Loucy (cell line): ENCODE results near the gene AGAP1.

Experiments used
- H2AFZ ChIP-seq: fragments of 200-600 bp; sonication (generic); 2 replicates; pipeline ENCODE4 v1.6.0; 2016; ENCODE audit warnings: antibody characterized with exemption, mild to moderate bottlenecking, low read length, moderate library complexity
- H3F3A ChIP-seq: fragments of 200-600 bp; 2 replicates; pipeline ENCODE4 v1.6.0; 2016; ENCODE audit warnings: antibody characterized with exemption, low read depth, mild to moderate bottlenecking
- H3K27me3 ChIP-seq: fragments of 200-600 bp; sonication (generic); 2 replicates; pipeline ENCODE4 v1.6.1; 2014; ENCODE audit warnings: low read length, mild to moderate bottlenecking; ENCODE audit not compliant: insufficient read depth, poor library complexity, severe bottlenecking
- H3K36me3 ChIP-seq: fragments of 200-600 bp; sonication (generic); 2 replicates; pipeline ENCODE4 v1.6.1; 2016; ENCODE audit warnings: low read length; ENCODE audit not compliant: insufficient read depth
- H3K4me1 ChIP-seq: fragments of 200-600 bp; sonication (generic); 2 replicates; pipeline ENCODE4 v1.5.1; 2014; ENCODE audit warnings: low read length, mild to moderate bottlenecking; ENCODE audit not compliant: insufficient read depth, poor library complexity, severe bottlenecking
- H3K4me2 ChIP-seq: fragments of 200-600 bp; sonication (generic); 2 replicates; pipeline ENCODE4 v1.6.0; 2014; ENCODE audit warnings: antibody characterized with exemption, low read length, low read depth, mild to moderate bottlenecking; ENCODE audit not compliant: poor library complexity, severe bottlenecking
- H3K4me3 ChIP-seq: fragments of 200-600 bp; sonication (generic); 2 replicates; pipeline ENCODE4 v1.5.1; 2014; ENCODE audit warnings: low read length, mild to moderate bottlenecking, mixed read lengths; ENCODE audit not compliant: poor library complexity, severe bottlenecking
- H3K79me2 ChIP-seq: fragments of 200-600 bp; sonication (generic); 2 replicates; pipeline ENCODE4 v1.6.1; 2014; ENCODE audit warnings: low read length; ENCODE audit not compliant: insufficient read depth
- H3K9ac ChIP-seq: fragments of 200-600 bp; sonication (generic); 2 replicates; pipeline ENCODE4 v1.6.0; 2014; ENCODE audit warnings: mild to moderate bottlenecking, low read depth, low read length, moderate library complexity; ENCODE audit not compliant: poor library complexity, severe bottlenecking
- H3K9me2 ChIP-seq: fragments of 200-600 bp; sonication (generic); replicated peaks from 2 replicates; pipeline ENCODE4 v1.6.1; 2016; ENCODE audit warnings: low read depth, low read length, mixed read lengths
- H3K9me3 ChIP-seq: fragments of 200-600 bp; sonication (generic); 2 replicates; pipeline ENCODE4 v1.6.1; 2014; ENCODE audit warnings: mild to moderate bottlenecking, antibody characterized with exemption, low read length, low read depth; ENCODE audit not compliant: insufficient read depth
- H4K20me1 ChIP-seq: fragments of 200-600 bp; sonication (generic); 2 replicates; pipeline ENCODE4 v1.6.0; 2014; ENCODE audit warnings: antibody characterized with exemption, low read length, mild to moderate bottlenecking; ENCODE audit not compliant: insufficient read depth, poor library complexity, severe bottlenecking
- EZH2phosphoT487 ChIP-seq: fragments of 200-600 bp; IDR thresholded peaks from 2 replicates; pipeline ENCODE4 v1.6.1; 2018; ENCODE audit warnings: antibody characterized with exemption, mild to moderate bottlenecking, moderate library complexity, borderline replicate concordance
- TF ChIP-seq, protein P1 (sequence below): fragments of 200-600 bp; sonication (generic); conservative IDR thresholded peaks from 2 replicates; pipeline ENCODE4 v1.5.1; 2014; ENCODE audit warnings: mild to moderate bottlenecking, antibody characterized with exemption, low read length

Gene AGAP1

DNA sequence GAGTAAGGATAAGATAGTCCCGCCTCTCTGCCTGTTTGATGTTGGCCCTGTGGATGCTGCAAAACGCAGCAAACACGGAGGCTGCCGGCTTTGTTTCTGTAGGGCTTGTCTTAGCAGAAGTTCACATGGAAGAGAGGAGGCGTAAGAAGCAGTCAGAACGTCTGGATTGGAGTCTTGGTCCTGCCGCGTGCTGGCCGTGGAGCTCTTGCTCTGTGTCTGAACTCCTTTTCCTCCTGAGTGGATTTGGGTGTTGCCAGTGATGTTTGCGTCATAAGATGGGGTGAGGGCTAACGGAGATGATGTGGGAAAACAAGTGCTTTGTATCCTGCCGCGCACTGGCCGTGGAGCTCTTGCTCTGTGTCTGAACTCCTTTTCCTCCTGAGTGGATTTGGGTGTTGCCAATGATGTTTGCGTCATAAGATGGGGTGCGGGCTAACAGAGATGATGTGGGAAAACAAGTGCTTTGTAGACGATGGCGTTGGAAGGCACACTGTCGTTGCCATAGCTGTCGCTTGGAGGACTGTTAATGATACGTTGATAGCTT lies 240.9 kb downstream of the AGAP1 start:
- TF ChIP-seq, protein P1, sequence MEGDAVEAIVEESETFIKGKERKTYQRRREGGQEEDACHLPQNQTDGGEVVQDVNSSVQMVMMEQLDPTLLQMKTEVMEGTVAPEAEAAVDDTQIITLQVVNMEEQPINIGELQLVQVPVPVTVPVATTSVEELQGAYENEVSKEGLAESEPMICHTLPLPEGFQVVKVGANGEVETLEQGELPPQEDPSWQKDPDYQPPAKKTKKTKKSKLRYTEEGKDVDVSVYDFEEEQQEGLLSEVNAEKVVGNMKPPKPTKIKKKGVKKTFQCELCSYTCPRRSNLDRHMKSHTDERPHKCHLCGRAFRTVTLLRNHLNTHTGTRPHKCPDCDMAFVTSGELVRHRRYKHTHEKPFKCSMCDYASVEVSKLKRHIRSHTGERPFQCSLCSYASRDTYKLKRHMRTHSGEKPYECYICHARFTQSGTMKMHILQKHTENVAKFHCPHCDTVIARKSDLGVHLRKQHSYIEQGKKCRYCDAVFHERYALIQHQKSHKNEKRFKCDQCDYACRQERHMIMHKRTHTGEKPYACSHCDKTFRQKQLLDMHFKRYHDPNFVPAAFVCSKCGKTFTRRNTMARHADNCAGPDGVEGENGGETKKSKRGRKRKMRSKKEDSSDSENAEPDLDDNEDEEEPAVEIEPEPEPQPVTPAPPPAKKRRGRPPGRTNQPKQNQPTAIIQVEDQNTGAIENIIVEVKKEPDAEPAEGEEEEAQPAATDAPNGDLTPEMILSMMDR, result no peak
- no peak for TF ChIP-seq EZH2phosphoT487
- Histone ChIP-seq H3K27me3 (no peaks in the 10 kb centered on the region), H3K79me2 (no peaks in the 10 kb centered on the region), H3K9ac (no peak overlapping the region), H2AFZ (no peak overlapping the region), H3K4me1 (no peaks in the 10 kb centered on the region), H3K4me3 (no peak overlapping the region), H3K9me2 (no peaks in the 10 kb centered on the region), H3K9me3 (no peaks in the 10 kb centered on the region), H4K20me1 (no peaks in the 10 kb centered on the region), H3F3A (no peaks in the 10 kb centered on the region), H3K36me3 (no peaks in the 10 kb centered on the region), H3K4me2 (no peak overlapping the region)

DNA sequence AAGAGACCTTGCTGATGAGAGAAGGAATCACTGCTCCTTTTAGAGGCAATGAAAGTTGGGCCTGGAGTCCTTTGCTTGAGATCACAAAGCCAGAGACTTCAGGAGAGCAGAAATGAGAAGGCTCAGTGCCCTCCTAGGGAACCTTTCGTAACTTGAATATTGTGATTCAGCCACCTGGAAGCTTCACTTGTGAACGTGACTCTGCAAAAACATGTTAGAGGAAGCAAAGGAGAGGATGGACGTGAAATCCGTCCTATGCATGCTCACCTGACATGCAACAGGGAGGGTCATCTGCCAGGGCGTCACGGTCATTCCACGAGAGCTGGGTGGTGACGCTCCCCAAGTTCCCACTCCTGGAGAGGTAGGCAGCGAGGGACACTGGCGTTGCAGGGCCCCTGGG lies 243.6 kb downstream of the AGAP1 start:
- Histone ChIP-seq H2AFZ (no peak overlapping the region), H3K36me3 (peaks cover 3% of the 10 kb centered on the region; the same call in 1 of the 2 replicates), H3K27me3 (no peaks in the 10 kb centered on the region), H3K4me2 (no peak overlapping the region), H3K9me2 (no peaks in the 10 kb centered on the region), H3K4me1 (no peaks in the 10 kb centered on the region), H3F3A (no peaks in the 10 kb centered on the region), H4K20me1 (no peaks in the 10 kb centered on the region), H3K9ac (no peak overlapping the region), H3K4me3 (no peak overlapping the region), H3K79me2 (no peaks in the 10 kb centered on the region), H3K9me3 (no peaks in the 10 kb centered on the region)
- no peak for TF ChIP-seq EZH2phosphoT487
- TF ChIP-seq, protein P1, result no peak

DNA sequence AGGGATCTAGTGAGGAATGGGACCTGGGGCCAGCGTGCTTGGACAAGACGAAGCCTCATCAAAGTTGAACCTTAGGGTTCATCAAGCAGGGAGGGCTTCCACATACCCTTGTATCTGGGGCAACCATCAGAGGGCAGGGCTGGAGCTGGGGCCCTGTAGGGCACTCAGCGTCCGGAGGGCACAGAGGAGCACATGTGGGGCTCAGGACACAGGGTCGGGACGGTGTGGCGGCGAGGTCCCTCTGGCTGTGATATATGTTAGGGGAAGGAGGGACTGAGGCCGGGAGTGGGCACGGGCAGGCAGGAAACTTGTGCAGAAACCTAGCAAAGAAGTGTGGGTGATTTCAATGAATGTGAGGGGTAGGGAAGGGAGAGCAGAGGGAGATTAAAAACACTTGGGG lies 244.0 kb downstream of the AGAP1 start:
- H3F3A ChIP-seq, result no peaks in the 10 kb centered on the region

More for the DNA sequence above, 244.0 kb downstream of the AGAP1 start:
- no peaks in the 10 kb centered on the region for H4K20me1 ChIP-seq
- no peak overlapping the region for H2AFZ ChIP-seq
- TF ChIP-seq EZH2phosphoT487, result no peak
- TF ChIP-seq, protein P1, result no peak
- H3K4me3 ChIP-seq, result no peak overlapping the region
- no peaks in the 10 kb centered on the region for H3K9me3 ChIP-seq
- no peaks in the 10 kb centered on the region for H3K79me2 ChIP-seq
- H3K4me2 ChIP-seq, result no peak overlapping the region
- H3K9me2 ChIP-seq, result no peaks in the 10 kb centered on the region
- H3K27me3 ChIP-seq, result no peaks in the 10 kb centered on the region
- no peaks in the 10 kb centered on the region for H3K4me1 ChIP-seq
- no peak overlapping the region for H3K9ac ChIP-seq
- peaks cover 3% of the 10 kb centered on the region; the same call in 1 of the 2 replicates for H3K36me3 ChIP-seq
